AG20443 (cell line): Measurements from ENCODE around the gene RIOK1.

Source experiments
- DNase-seq: peaks from one replicate; pipeline ENCODE4 v3.0.0; 2012; ENCODE audit warnings: low spot score, mixed read lengths

Gene RIOK1

GRCh38 chr6:7409740-7410139, 20.1 kb downstream of the RIOK1 start:
- DNase-seq, result no peak

- no peak for DNase-seq
Observed at GRCh38 chr6:7410851-7411250, 21.2 kb downstream of the RIOK1 start.

- no peak for DNase-seq
Observed at GRCh38 chr6:7411328-7411727, 21.7 kb downstream of the RIOK1 start.

- DNase-seq, result no peak
Observed at GRCh38 chr6:7413151-7413823, 23.7 kb downstream of the RIOK1 start.

GRCh38 chr6:7414811-7415210, 25.2 kb downstream of the RIOK1 start:
- DNase-seq, result peak; percentile 90

- no peak for DNase-seq
Observed at GRCh38 chr6:7417684-7418083, 28.1 kb downstream of the RIOK1 start.

GRCh38 chr6:7418238-7418905, 28.8 kb downstream of the RIOK1 start:
- no peak for DNase-seq

GRCh38 chr6:7419065-7419464, 29.5 kb downstream of the RIOK1 start:
- DNase-seq, result no peak

- DNase-seq, result no peak
Observed at GRCh38 chr6:7421066-7421465, 31.5 kb downstream of the RIOK1 start.

GRCh38 chr6:7424058-7424457, 34.5 kb downstream of the RIOK1 start:
- DNase-seq, result no peak

GRCh38 chr6:7424967-7425807, 35.6 kb downstream of the RIOK1 start:
- DNase-seq, result peak; percentile 68

- DNase-seq, result no peak
Observed at GRCh38 chr6:7425808-7426190, 36.2 kb downstream of the RIOK1 start.

GRCh38 chr6:7426447-7427169, 37.0 kb downstream of the RIOK1 start:
- DNase-seq, result no peak

- no peak for DNase-seq
Observed at GRCh38 chr6:7431313-7431673, 41.7 kb downstream of the RIOK1 start.

GRCh38 chr6:7431674-7432390, 42.2 kb downstream of the RIOK1 start:
- peak; percentile 49 for DNase-seq

GRCh38 chr6:7432391-7433120, 42.9 kb downstream of the RIOK1 start:
- no peak for DNase-seq

- DNase-seq, result peak; percentile 44
Observed at GRCh38 chr6:7433121-7433617, 43.6 kb downstream of the RIOK1 start.

- no peak for DNase-seq
Observed at GRCh38 chr6:7434672-7435071, 45.1 kb downstream of the RIOK1 start.

- peak; percentile 43 for DNase-seq
Observed at GRCh38 chr6:7438011-7438410, 48.4 kb downstream of the RIOK1 start.

GRCh38 chr6:7439228-7439627, 49.6 kb downstream of the RIOK1 start:
- DNase-seq, result no peak

GRCh38 chr6:7440476-7440875, 50.9 kb downstream of the RIOK1 start:
- DNase-seq, result peak; percentile 63
